HCT116 (cell line): Measurements from ENCODE around the gene CDKL5. TPM values are rescaled to one million over a fixed set of nuclear protein-coding genes. Genes with fewer than 3 reads are reported as not detected.

ENCODE experiments used
- ATAC-seq: fragments of 200-7000 bp; cut with Tn5 transposase; 2 replicates; pipeline ENCODE4 v1.9.1; 2020; ENCODE audit warnings: mild to moderate bottlenecking, moderate library complexity
- BruUV-seq: library from RNA; stranded (reverse); fragments of 400-500 nt; replicated peaks from 2 replicates; lab custom pipeline; 2021; lab: Mats Ljungman, UMichigan
- CTCF ChIA-PET: fragments of 300-600 bp; sonication (Branson Sonifier 250); formaldehyde crosslinking; loops from one replicate; lab custom pipeline; 2021; ENCODE audit warnings: antibody characterized with exemption; lab: Charles Lee
- POLR2A ChIA-PET: fragments of 300-600, 350-600 bp; sonication (Branson Sonifier 250); formaldehyde crosslinking; loops from one replicate; lab custom pipeline; 2021; ENCODE audit warnings: antibody characterized with exemption; lab: Charles Lee
- RAD21 ChIA-PET, 2 experiments: fragments of 300-600 bp; sonication (Branson Sonifier 250); formaldehyde crosslinking; loops; one replicate each; lab custom pipeline; 2023; ENCODE audit warnings: low total read pairs in 2 of 2; ENCODE audit not compliant: uncharacterized antibody in 2 of 2, unreplicated experiment in 2 of 2, low non-redundant PET in 1 of 2; lab: Charles Lee
- DNase-seq: peaks from one replicate; pipeline ENCODE4 v3.0.0-alpha.2; 2010; ENCODE audit warnings: low read depth, low spot score
- H2AFZ ChIP-seq: fragments of 200-600 bp; shearing (Covaris generic), sonication (generic); 2 replicates; pipeline ENCODE4 v1.6.1; 2017; ENCODE audit warnings: low read depth, mixed run types, mixed read lengths, antibody characterized with exemption, low read length; ENCODE audit not compliant: poor library complexity, severe bottlenecking
- H3K27ac ChIP-seq: 2 replicates; pipeline ENCODE4 v1.5.1; 2012; ENCODE audit warnings: low read depth, low read length
- H3K27me3 ChIP-seq: fragments of 200-600 bp; sonication (generic); 2 replicates; pipeline ENCODE4 v1.6.1; 2016; ENCODE audit warnings: mixed run types, low read length, mixed read lengths; ENCODE audit not compliant: insufficient read depth
- H3K36me3 ChIP-seq, 2 experiments: fragments of 200-500 bp in 1 of 2; fragments of 200-600 bp in 1 of 2; sonication (Bioruptor generic) in 1 of 2; sonication (generic) in 1 of 2; 2 replicates each; pipeline versions ENCODE4 v1.5.1 to v1.6.1; 2014 to 2016; ENCODE audit warnings: low read length in 2 of 2, inconsistent platforms in 1 of 2, mixed read lengths in 1 of 2, mixed run types in 1 of 2; ENCODE audit not compliant: insufficient read depth in 2 of 2, control insufficient read depth in 1 of 2
- H3K4me1 ChIP-seq, 2 experiments: fragments of 200-600 bp in 1 of 2; sonication (generic) in 1 of 2; 2 replicates each; pipeline versions ENCODE4 v1.5.1 to v1.6.1; 2012 to 2017; ENCODE audit warnings: low read length in 2 of 2, inconsistent platforms in 1 of 2, mild to moderate bottlenecking in 1 of 2, mixed read lengths in 1 of 2, mixed run types in 1 of 2, moderate library complexity in 1 of 2; ENCODE audit not compliant: insufficient read depth in 2 of 2, control insufficient read depth in 1 of 2
- H3K4me2 ChIP-seq: fragments of 200-600 bp; sonication (generic); 2 replicates; pipeline ENCODE4 v1.6.1; 2017; ENCODE audit warnings: mixed run types, low read length, mixed read lengths
- H3K4me3 ChIP-seq, 2 experiments: fragments of 200-600 bp in 1 of 2; sonication (generic) in 1 of 2; replicated peaks in 1 of 2; 2 replicates each; pipeline ENCODE4 v1.5.1; 2011 to 2016; ENCODE audit warnings: low read length in 2 of 2, control low read depth in 1 of 2, low read depth in 1 of 2, mild to moderate bottlenecking in 1 of 2, mixed read lengths in 1 of 2, mixed run types in 1 of 2
- H3K79me2 ChIP-seq: fragments of 200-600 bp; sonication (generic); 2 replicates; pipeline ENCODE4 v1.6.1; 2017; ENCODE audit warnings: mild to moderate bottlenecking, mixed run types, low read length, moderate library complexity, mixed read lengths; ENCODE audit not compliant: insufficient read depth
- H3K9ac ChIP-seq: fragments of 200-600 bp; sonication (generic); 2 replicates; pipeline ENCODE4 v1.6.1; 2016; ENCODE audit warnings: low read length, mixed read lengths
- H3K9me2 ChIP-seq: fragments of 200-600 bp; sonication (generic), shearing (Covaris generic); 2 replicates; pipeline ENCODE4 v1.6.1; 2017; ENCODE audit warnings: mixed run types, mild to moderate bottlenecking, moderate library complexity; ENCODE audit not compliant: insufficient read depth
- H3K9me3 ChIP-seq, 2 experiments: fragments of 200-500 bp in 1 of 2; fragments of 200-600 bp in 1 of 2; sonication (Bioruptor generic) in 1 of 2; sonication (generic) in 1 of 2; 2 replicates each; pipeline ENCODE4 v1.6.1; 2014 to 2017; ENCODE audit warnings: low read length in 2 of 2, mixed read lengths in 2 of 2, inconsistent platforms in 1 of 2, low read depth in 1 of 2, mild to moderate bottlenecking in 1 of 2, mixed run types in 1 of 2, moderate library complexity in 1 of 2; ENCODE audit not compliant: control insufficient read depth in 1 of 2, insufficient read depth in 1 of 2
- H4K20me1 ChIP-seq: fragments of 200-600 bp; sonication (generic), shearing (Covaris generic); 2 replicates; pipeline ENCODE4 v1.6.1; 2017; ENCODE audit warnings: mixed run types, mild to moderate bottlenecking, moderate library complexity; ENCODE audit not compliant: insufficient read depth
- CTCF ChIP-seq, 3 experiments: fragments of 200-600 bp in 1 of 3; sonication (generic) in 1 of 3; IDR thresholded peaks in 2 of 3; conservative IDR thresholded peaks in 1 of 3; 2 replicates each; pipeline ENCODE4 v1.5.1; 2012 to 2017; ENCODE audit warnings: low read depth in 2 of 3, low read length in 2 of 3, antibody characterized with exemption in 1 of 3, borderline replicate concordance in 1 of 3, control low read depth in 1 of 3, mild to moderate bottlenecking in 1 of 3, mixed read lengths in 1 of 3, mixed run types in 1 of 3, moderate library complexity in 1 of 3; ENCODE audit not compliant: insufficient read depth in 1 of 3
- RAD21 ChIP-seq: IDR thresholded peaks from 2 replicates; pipeline ENCODE4 v1.6.1; 2012; ENCODE audit warnings: low read depth, mild to moderate bottlenecking
- TCF7L2 ChIP-seq: IDR thresholded peaks from 2 replicates; pipeline ENCODE4 v1.7.0; 2011; ENCODE audit warnings: borderline replicate concordance, inconsistent platforms; ENCODE audit not compliant: insufficient read depth, insufficient read length; ENCODE audit errors: extremely low read depth
- intact Hi-C: fragments of 100-400 bp; cut with micrococcal nuclease; formaldehyde crosslinking; loops from 2 replicates; pipeline ENCODE4 v1.10.0; 2022
- total RNA-seq: library from RNA; stranded (reverse); gene quantifications from one replicate; pipeline ENCODE4 v1.2.1, GENCODE V29; 2021; ENCODE audit not compliant: unreplicated experiment

The CDKL5 gene
- total RNA-seq, 1 experiment from 2014 or later, result 2.5 TPM

- RAD21 ChIA-PET, result interaction anchor here in 1 of 2 experiments (0.8 kb wide), 1 partner anchor 836 kb away, joined by 3 read pairs; no protein-coding TSS in a partner anchor
- no peak for ATAC-seq
- DNase-seq, result no peak
These were observed 35.4 kb upstream of the CDKL5 start for GRCh38 chrX:18389966-18390365.

More at GRCh38 chrX:18389966-18390365, 35.4 kb upstream of the CDKL5 start:
- BruUV-seq, result no TSS peak
- Histone ChIP-seq H2AFZ (no peak overlapping the region), H3K4me1 (no peaks in the 10 kb centered on the region), H3K4me3 (no peak overlapping the region), H3K27ac (no peak overlapping the region), H3K9me2 (no peaks in the 10 kb centered on the region), H3K9ac (no peak overlapping the region), H3K27me3 (no peaks in the 10 kb centered on the region), H3K4me2 (no peak overlapping the region), H4K20me1 (no peaks in the 10 kb centered on the region), H3K9me3 (no peaks in the 10 kb centered on the region), H3K79me2 (no peaks in the 10 kb centered on the region), H3K36me3 (no peaks in the 10 kb centered on the region)
- CTCF ChIA-PET, result interaction anchor here (2.0 kb wide), 1 partner anchor 944 kb away, joined by 15 read pairs; no protein-coding TSS in a partner anchor
- intact Hi-C loops, result loop anchor here (5.0 kb wide), 2 partner anchors 497 to 512 kb away; no protein-coding TSS in a partner anchor
- peak; percentile 14 to 35 (median 26); a peak in 3 of 6 replicates for TF ChIP-seq CTCF (IDR thresholded peaks at IDR 0.05 in 2 of 3, conservative IDR thresholded peaks at IDR 0.05 in 1 of 3; ENCODE audit: borderline replicate concordance in 1 of 3, insufficient read depth in 1 of 3, low read depth in 2 of 3, low read length in 2 of 3)
- TF ChIP-seq RAD21, result peak; percentile 33; the same call in 1 of the 2 replicates
- no peak for TF ChIP-seq TCF7L2
- POLR2A ChIA-PET, result no interaction called here
